Measurements from ENCODE around the gene NPAS2.

The NPAS2 gene

DNA sequence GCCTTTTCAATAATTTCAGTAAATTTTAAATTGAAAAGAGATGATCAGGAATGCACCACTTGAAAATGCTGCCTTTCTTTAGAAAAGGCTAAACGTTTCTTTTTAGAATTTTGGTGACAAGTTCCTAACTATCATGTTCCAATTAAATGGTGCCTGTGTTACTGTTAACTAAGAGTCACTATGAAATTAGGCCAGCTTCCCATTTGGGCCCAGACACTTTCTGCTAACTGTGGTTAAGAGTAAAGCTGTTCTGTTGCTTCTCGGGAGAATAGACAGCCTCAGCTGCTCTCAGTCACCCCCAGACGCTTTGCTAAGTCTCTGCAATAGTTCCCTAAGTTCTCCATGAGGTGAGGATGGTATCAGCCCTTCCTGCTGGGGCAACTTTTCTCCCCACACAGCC, 90.2 kb downstream of the NPAS2 start:
- no peak for DNase-seq

DNA sequence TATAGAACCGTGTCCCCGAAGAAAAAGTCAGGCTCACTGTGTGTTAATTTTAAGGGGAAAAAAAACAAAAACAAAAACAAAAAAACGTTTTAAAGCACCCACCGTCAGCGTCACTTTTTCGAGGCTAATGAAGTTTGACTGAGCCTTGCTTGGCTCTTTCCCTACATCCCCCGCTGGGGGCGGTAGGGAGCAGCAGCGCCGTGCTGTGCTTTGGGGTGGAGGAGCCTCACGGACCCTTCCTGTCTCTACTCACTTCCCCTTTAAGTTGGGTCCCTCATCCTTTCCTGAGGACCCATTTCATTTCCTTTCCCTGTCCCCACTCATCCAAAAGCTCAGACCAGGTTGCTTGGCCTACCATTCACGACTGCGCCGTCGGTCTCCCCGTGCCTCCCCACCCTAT, 99.4 kb downstream of the NPAS2 start:
- peak; percentile 32 for DNase-seq

DNA sequence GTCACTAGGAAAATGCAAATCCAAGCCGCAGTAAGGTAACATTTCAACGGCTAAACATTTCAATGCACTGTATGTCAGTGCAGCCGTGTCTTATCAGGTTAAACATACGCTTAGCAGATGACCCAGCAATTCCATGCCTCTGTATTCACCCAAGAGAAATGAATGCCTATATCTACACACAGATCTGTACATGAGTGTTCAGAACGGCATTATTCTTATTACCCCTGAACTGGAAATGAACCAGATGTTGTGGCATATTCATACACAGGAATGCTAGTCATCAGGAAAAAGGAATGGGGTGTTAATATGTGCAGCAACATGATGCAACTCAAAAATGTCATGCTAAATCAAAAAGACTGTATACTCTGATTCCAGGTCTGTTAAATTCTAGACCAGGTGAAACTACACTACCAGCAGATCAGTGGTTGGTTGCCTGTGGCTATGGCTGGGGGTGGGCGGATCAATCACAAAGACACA, 101.8 kb downstream of the NPAS2 start:
- no peak for DNase-seq

DNA sequence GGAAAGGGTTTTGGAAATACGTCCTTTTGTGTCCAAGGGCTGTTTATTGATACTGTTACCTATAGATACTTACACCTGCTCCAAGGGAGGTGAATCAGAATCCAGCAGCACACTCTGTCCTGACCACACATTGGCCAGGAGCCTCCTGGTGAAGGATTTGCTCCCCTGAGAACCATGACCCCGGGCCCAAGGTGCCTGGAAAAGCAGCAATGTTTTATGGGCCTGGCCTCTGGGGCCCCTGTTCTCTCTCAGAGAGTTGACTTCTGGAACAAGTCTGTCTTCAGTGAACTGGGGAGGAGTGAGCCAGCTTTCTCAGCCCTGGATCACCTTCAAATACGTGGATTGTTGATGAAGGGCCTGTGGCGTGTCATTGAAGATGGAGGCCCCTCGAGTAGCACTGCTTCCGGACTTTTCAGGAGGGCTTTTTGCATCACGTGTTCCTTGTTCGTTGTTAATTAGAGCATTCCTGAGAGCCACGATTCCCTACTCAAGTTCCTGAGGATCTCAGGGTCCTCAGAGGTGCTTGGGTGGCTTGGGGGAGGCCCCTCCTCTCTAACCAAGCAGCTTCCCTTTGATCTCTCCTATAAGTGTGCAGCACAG, 103.6 kb downstream of the NPAS2 start:
- no peak for DNase-seq

DNA sequence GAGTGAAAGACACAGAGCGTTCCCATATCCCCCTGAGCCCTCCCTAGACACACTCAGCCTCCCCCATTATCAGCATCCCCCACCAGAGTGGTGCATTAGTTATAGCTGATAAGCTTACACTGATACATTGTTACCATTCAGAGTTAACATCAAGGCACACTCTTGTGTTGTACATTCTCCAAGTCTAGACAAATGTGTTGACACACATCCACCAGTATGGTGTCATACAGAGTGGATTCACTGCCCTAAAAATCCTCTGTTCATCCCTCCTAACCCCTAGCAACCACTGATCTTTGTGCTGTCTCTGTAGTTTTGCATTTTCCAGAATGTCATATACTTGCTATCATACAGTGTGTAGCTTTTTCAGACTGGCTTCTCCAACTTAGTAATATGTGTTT, 104.2 kb downstream of the NPAS2 start:
- no peak for DNase-seq

DNA sequence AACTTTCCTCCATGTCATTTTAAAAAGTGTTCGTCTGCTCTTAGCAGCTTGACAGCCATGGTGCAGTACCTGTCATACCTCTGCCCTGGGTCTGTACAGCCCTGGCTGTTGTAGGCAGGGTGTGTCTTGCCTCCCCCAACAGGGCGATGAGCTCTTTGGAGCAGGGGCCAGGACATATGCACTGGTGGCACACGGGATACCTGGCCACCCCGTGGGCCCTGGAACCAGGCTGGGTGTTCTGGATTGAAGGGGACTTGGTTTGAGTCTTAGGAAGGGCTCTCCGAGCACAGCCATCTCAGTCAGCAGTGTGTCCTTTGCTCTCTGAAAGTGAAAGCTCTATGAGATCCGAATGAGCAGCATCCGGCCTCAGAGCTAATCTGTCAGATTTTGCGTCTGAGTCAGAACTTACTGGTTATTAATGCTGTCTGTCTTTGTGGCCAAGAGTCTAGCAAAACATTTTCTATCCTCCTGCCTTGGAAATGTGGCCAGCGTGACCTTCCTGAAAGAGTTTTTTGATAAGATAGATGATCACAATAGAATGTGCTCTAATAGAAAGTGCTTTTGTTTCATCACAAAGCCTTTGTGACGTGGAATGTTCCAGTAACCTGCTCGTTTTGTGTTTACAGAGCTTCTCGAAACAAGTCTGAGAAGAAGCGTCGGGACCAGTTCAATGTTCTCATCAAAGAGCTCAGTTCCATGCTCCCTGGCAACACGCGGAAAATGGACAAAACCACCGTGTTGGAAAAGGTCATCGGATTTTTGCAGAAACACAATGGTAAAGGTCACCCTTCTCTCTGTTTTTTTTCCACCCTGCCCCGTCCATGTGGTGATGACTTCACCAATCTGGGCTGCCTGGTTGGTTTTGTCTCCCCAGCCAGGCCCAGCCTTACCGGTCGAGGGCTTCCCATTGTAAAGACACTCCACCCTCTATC, 104.8 kb downstream of the NPAS2 start:
- peak; percentile 65 for DNase-seq

DNA sequence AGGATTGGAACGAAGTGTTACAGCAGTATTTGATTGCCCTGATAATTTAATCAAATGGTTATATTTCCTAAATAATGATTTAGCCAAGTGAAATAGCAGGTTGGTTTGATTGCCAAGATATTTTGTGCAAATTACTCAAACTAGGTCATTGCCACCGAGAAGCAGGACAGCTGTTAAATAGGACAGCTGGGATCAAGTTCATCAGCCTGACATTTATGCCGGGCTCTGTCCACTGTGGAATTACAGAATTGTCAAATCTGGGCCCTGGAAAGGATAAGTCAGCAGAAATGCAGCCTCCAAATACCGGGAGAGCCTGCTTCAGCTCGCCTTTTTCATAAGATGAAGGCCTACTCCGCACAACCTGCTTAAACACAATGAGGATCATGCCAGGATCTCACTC, 108.3 kb downstream of the NPAS2 start:
- DNase-seq = no peak

DNA sequence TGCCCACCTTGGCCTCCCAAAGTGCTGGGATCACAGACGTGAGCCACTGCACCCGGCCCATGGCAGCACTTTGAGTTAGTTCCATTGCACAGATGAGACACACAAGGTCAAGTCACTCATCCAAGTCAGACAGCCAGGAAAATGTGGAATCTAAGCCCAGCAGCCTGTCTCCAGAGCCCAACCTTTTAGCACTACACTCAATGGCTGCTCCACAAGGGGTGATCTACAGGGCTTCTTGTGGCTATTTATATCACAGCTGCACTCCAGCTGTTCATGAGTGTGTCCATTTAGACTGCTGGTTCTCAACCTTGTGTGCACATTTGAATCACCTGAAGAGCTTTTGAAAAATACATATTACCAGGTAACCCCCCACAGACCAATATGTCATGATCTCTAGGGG, 109.2 kb downstream of the NPAS2 start:
- no peak for DNase-seq

DNA sequence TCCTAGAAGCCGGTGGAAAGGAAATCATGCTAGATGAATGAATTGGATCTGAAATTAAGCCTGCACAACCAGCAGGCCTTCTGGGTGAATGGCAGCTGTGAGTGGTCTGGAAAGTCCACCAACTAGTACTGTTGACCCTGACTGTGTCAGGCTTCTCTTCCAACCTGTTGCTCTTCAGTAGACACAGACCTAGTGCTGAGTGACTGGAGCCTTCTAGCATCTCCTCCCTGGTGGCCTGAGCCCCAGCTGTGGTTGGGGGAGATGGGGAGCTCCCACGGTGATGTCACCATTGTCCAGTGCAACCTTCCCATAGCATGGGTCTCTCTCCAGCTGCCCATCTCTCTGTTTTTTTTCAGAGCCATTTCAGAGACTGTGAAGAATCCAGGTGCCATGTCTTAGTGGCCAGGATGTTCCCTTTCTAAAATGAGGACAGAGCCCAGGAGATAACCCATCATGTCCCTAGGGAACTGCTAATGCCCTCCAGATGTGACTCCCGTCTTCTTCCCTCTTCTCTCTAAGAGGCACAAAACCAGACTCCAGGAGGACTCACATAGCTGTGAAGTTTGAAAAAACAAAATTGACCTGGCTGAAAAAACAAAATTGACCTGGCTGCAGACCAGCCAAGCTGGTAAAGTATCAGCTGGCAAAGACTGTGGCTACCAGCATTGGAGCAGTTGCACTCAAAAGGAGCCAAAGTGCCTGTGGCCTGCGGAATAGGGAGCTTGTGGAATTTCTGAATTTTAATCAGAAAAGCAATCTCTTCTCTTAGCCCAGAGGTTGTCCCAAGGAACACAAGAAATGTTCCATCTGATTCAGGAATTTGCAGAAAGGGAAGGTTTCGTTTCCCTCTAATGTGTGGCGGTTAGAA, 114.8 kb downstream of the NPAS2 start:
- DNase-seq = no peak

DNA sequence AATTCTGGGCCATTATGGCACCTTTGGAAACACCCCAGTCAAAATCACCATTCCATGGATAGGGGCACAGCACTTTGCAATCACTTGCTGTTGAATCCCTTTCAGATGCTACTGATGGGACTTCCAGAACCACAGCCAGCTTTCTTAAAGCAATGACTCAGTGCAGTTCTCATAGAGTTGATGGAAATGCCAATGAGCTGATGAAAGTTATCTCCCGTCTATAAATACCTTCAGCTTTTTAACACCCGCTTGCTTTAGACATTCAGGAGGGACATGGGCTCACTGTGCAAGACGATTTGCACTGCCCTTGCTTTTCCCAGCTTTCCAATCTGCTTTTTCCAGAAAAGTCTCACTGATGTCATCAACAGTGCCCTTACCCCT, 115.4 kb downstream of the NPAS2 start:
- DNase-seq = no peak

DNA sequence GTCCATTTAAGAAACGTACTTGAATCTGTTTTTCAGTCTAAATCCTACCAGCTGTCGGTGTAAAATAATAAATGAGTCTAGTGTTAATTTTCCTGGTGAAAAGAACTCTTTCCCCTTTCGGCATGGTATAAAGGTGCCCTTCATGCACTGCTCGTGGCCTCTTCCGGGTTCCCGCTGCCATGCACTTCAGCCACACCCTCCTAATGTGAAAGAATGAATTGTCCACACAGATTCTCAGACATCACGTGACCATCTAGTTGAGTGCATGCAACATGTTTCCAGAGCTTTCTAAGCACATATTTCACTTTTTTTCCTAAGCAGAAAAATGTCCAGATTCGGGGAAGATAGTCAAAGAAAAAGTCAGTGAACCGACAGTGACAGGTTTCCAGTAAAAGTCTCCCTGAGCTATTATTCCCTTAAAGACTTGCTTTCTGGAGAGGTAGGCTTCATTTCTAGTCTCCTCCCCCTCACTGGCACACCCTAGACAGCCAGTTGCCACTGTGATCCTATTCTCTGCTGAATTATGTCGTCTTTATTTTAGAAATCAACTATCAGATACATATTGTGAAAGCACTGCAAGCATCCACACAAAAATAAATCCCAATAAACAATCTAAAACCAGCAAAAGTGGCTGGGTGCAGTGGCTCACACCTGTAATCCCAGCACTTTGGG, 116.3 kb downstream of the NPAS2 start:
- no peak for DNase-seq

DNA sequence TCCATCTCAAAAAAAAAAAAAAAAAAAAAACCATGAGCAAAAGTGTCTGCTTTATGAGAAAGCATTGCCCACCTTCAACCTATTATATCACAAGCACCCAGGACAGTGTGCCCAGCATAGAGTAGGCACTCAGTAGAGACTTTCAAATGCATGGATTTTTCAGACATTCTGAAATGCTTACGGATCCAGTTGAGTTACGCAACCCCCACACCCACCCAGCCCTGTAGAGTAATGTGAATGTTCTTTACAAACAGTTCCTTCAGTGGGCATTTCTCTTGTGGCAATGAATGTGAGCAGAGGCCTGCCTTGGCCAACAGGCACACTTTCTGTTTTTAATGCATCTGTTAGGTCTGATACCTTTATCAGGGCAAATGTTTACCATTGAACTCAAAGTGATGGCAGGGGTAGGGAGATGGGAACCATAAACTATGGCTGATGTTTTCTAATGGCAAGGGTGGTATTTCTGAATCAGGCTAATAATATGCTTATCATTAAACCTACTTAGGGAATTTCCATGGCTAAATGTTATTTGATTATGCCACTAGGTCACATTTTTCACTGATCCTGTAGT, 117.1 kb downstream of the NPAS2 start:
- no peak for DNase-seq

DNA sequence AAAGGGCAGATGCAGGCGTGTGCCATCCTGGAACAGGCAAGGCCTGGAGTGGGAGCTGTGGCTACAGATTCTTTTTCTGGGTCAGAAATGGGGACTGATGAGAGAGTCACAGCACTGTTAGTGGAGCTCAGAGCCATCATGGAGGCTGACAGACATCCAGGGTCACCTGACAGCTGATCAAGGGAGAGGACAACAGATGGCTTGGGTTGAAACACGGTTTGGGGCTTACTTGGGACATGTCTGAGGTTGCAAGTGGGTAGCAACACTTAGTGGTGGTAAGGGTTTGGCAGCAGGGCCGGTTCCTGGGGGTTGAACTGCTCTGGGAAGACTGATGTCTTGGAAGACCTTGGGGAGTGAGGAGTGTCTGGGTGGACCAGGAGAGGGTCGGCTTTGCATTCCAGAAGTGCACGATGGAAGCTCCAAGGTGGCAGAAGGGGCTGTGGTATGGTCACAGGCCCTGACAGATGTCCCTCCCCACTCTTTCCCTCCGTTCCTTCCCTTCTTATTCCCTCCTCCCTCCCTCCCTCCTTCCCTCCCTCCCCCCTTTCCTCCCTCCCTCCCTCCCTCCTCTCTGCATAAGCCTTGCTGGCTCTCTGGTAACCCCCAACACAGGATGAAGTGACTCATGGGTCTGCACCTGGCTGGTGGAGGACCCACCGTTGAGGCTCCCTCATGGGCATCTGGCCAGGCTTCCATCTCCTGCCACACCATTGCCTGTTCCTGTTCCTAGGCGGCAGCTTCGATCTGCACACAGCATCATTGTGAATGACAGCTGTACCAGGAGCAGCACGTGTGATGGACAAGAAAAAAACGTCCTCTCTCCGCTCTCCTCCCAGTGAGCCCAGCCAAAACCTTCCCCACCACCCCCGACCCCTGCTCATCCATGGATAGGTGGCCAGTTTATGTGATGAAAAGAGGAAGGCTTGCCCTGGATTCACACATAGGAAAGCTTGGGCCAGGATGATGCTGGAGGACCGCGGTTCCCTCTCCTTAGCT, 118.4 kb downstream of the NPAS2 start:
- DNase-seq = no peak

DNA sequence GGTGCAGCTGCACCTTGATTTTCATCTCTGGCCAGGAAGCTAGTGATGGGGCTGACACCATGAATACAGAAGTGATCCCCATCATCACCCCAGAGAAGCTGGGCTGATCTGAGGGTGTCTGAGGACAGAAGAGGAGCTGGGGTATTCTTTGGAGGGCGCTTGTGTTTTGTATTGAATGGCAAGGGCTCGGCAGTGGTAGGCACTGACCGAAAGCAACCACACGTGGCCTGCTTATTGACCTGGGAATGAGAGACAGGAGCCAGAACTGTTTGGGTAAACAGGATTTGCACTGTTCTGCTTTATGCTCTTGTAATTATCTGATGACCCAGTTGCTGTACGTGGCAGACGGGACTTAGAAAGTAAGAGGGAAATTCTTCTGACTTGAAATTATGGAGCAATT, 119.5 kb downstream of the NPAS2 start:
- DNase-seq = no peak

DNA sequence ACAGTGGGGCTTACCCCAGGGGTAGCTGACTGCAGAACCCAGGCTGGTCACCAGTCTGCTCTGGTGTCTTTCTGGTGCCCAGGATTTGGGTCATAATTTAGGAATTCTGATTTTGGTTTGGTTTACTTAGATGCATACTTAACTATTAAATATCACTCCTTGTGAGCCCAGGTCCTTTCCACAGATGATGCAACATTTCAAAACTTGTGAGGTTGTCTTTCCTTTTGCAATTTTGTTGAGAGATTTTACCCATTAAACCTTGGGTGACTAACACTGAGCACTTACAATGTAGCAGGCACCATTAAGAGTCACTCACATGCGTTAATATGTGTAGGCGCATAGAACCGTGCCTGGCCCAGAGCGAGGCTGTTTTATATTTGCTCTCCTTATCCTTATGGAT, 120.3 kb downstream of the NPAS2 start:
- DNase-seq = no peak

DNA sequence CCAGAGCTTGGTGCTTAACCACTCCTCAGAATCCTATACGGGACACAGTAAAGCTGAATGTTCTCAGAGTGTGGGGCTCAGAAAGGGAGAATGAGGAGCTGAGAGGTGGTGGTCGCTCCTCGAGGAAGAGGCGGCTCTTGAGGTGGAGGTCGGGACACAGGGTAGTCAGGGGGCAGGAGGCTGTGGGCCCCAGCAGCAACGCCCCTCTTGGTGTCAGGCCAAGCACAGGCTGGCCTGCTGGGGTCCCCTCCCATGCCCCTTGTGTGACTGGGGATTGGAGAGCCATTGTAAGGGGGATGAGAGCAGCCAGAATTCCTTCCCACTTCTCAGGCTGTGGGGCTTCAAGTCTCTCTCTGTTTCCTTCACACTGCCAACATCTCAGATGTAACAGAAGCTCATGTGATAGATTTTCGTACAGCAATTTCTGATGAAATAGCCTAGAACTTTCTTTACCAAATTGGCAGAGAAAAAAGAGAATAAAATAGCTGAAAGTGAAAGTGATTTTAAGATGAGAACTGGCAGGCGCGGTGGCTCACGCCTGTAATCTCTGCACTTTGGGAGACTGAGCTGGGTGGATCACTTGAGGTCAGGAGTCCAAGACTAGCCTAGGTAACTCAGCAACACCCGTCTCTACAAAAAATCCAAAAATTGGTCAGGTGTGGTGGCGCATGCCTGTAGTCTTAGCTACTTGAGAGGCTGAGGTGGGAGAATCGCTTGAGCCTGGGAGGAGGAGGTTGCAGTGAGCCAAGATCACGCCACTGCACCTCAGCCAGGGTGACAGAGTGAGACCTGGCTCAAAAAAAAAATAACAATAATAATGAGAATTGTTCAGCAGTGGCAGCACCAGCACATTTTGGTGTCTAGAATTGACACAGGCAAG, 121.1 kb downstream of the NPAS2 start:
- peak; percentile 14 for DNase-seq

DNA sequence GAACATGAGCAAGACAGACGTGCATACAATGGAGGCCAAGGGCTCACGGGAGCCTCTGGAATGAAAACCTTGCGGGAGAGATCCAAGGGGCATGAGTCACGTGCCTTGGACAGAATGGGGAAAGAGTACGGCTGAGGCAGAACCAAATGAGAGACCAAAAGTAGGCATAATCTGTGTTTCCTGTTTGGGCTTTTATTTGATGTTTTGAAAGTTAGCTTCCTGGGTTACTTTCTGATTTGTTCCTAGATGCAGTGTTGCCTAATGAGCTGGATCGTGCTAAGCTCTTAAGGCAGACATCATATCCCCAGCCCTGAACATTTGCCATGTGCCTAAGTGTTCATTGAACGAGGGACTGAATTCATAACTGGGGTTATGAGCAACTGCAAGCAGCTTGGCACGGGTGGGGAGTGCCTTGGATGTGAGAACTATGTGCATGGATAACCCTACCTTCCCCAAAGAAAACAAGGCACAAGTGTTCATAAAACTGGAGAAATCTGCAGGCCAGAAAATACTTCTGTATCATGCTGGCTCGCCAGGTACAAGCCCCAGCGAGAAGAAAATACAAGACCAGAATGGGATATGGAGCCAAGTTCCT, 121.8 kb downstream of the NPAS2 start:
- no peak for DNase-seq

DNA sequence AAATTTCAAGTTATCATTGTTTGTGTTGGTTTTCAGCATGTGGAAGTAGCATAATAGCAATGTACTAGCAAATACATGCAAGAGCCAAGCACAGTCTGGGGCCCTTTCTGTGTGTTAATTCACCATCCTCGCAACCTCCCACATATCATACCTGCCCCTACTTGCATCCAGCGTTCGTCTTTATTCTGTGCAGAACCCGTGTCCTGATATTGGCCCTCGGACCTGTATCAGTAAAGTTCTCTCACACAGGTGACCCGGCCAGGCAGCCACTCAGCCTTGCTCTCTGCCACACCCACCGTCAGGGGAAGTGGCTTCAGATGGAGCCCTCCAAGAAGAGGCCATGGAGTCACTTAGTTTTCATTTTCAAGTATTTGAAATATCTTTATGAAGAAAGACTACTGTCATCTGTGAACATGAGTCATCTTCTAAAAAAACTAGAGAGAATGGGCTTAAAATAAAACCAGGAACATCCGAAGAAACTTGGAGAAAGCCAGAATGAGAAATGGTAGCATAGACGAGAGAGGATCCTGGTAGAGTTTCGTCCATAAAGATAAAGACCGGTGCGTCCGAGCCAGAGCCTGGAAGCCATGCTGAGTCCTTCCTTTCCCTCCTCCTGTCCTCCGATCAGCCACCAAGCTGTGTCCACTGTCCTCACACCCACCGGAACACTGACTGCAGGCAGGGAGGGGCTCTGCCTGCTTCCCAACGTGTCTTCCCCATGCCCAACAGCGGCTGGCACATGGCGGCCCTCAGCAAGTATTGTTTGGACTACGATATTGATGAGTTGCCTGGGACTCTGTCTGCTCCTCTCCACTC, 124.9 kb downstream of the NPAS2 start:
- no peak for DNase-seq

DNA sequence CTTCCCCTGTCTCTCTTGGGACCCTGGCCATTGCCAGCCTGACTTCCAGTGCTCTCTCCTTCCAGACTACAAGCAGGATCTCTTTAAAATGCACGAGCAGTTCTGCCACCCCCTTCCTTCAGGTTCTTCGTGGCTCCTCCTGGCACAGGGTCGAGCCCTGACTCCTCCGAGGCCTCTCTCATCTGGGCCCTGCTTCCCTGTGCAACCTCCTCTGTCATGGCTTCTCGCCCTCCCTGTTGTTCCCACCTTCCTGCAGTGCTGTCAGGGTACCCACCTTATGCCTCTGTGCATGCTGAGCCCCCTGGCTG, 125.4 kb downstream of the NPAS2 start:
- DNase-seq = no peak

All from activated CD4-positive, alpha-beta T cell treated with anti-CD3 and anti-CD28 coated beads, Interleukin-10, Interleukin-2, amounts not matched to agents 100 ng/mL and 50 ng/mL, durations not matched to agents 16 hours and 8 hours (primary cell).